ENCODE measurements around the gene NDUFB11.

The NDUFB11 gene

DNA sequence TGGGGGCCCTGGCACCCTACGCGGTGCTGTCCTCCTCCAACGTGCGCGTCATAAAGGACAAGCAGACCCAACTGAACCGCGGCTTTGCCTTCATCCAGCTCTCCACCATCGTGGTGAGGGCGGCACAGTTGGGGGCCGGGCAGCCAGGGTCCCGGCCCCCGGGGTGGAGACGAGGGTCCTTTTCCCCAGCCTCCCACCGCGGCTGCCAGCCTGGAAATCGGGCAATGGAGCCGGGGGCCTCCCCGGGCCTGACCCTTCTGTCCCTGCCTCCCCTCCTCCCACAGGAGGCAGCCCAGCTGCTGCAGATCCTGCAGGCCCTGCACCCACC, 35.4 kb upstream of the NDUFB11 start:
- TF ChIP-seq, protein P1, sequence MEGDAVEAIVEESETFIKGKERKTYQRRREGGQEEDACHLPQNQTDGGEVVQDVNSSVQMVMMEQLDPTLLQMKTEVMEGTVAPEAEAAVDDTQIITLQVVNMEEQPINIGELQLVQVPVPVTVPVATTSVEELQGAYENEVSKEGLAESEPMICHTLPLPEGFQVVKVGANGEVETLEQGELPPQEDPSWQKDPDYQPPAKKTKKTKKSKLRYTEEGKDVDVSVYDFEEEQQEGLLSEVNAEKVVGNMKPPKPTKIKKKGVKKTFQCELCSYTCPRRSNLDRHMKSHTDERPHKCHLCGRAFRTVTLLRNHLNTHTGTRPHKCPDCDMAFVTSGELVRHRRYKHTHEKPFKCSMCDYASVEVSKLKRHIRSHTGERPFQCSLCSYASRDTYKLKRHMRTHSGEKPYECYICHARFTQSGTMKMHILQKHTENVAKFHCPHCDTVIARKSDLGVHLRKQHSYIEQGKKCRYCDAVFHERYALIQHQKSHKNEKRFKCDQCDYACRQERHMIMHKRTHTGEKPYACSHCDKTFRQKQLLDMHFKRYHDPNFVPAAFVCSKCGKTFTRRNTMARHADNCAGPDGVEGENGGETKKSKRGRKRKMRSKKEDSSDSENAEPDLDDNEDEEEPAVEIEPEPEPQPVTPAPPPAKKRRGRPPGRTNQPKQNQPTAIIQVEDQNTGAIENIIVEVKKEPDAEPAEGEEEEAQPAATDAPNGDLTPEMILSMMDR (conservative IDR thresholded peaks at IDR 0.05; ENCODE audit: low read length) = no peak
- H3K4me3 ChIP-seq (ENCODE audit: low read length) = no peak overlapping the region
- DNase-seq (ENCODE audit: low read depth) = no peak

- H3K4me3 ChIP-seq (ENCODE audit: low read length) = no peak overlapping the region
- peak; percentile 60 for DNase-seq (ENCODE audit: low read depth)
- TF ChIP-seq, protein P1 (conservative IDR thresholded peaks at IDR 0.05; ENCODE audit: low read length) = 0 out of 2 replicates have a peak, but pooled peaks have one; percentile 4
These were observed 34.9 kb upstream of the NDUFB11 start for GRCh38 chrX:47179221-47179927.

- no peak overlapping the region for H3K4me3 ChIP-seq (ENCODE audit: low read length)
- TF ChIP-seq, protein P1 (conservative IDR thresholded peaks at IDR 0.05; ENCODE audit: low read length) = no peak
- DNase-seq (ENCODE audit: low read depth) = no peak
These were observed 33.8 kb upstream of the NDUFB11 start for GRCh38 chrX:47178337-47178736.

GRCh38 chrX:47177079-47177478, 32.6 kb upstream of the NDUFB11 start:
- TF ChIP-seq, protein P1 (conservative IDR thresholded peaks at IDR 0.05; ENCODE audit: low read length) = no peak
- no peak for DNase-seq (ENCODE audit: low read depth)
- H3K4me3 ChIP-seq (ENCODE audit: low read length) = no peak overlapping the region

GRCh38 chrX:47176101-47176740, 31.7 kb upstream of the NDUFB11 start:
- DNase-seq (ENCODE audit: low read depth) = no peak
- TF ChIP-seq, protein P1 (conservative IDR thresholded peaks at IDR 0.05; ENCODE audit: low read length) = no peak
- no peak overlapping the region for H3K4me3 ChIP-seq (ENCODE audit: low read length)

- DNase-seq (ENCODE audit: low read depth) = no peak
- H3K4me3 ChIP-seq (ENCODE audit: low read length) = no peak overlapping the region
- TF ChIP-seq, protein P1 (conservative IDR thresholded peaks at IDR 0.05; ENCODE audit: low read length) = no peak
These were observed 31.1 kb upstream of the NDUFB11 start for GRCh38 chrX:47175588-47175980.
